HEK293T (cell line): ENCODE results near the gene NMBR.
"Not testable (repeated sequence)": the region's sequence is repeated elsewhere in the genome, so short reads cannot be mapped to it uniquely, and the experiment has no call there.

ENCODE experiments used
- CTCF ChIA-PET: fragments of 350-600 bp; formaldehyde crosslinking; extraction: SDS; loops from one replicate; lab custom pipeline; 2021; ENCODE audit warnings: antibody characterized with exemption, inconsistent platforms; lab: Yijun Ruan, JAX
- POLR2A ChIA-PET: fragments of 350-600 bp; formaldehyde crosslinking; extraction: SDS; loops from one replicate; lab custom pipeline; 2020; ENCODE audit warnings: antibody characterized with exemption, inconsistent platforms; lab: Yijun Ruan, JAX
- DNase-seq: peaks from one replicate; pipeline ENCODE4 v3.0.0; 2012; ENCODE audit warnings: mixed read lengths; ENCODE audit errors: extremely low spot score
- ARNT ChIP-seq: fragments of 450-650 bp; IDR thresholded peaks from 2 replicates; pipeline ENCODE4 v1.6.1; 2017; ENCODE audit warnings: mild to moderate bottlenecking
- BHLHE40 ChIP-seq: fragments of 450-650 bp; IDR thresholded peaks from 2 replicates; pipeline ENCODE4 v1.6.1; 2016; ENCODE audit warnings: mild to moderate bottlenecking, moderate library complexity, borderline replicate concordance
- CTBP1 ChIP-seq: fragments of 450-650 bp; IDR thresholded peaks from 2 replicates; pipeline ENCODE4 v1.6.1; 2016; ENCODE audit warnings: borderline replicate concordance
- ELF4 ChIP-seq: fragments of 450-650 bp; IDR thresholded peaks from 2 replicates; pipeline ENCODE4 v1.6.1; 2017; ENCODE audit warnings: antibody characterized with exemption
- FOXA1 ChIP-seq: fragments of 450-650 bp; IDR thresholded peaks from 2 replicates; pipeline ENCODE4 v1.6.1; 2016; ENCODE audit warnings: mild to moderate bottlenecking
- FOXK2 ChIP-seq: fragments of 450-650 bp; IDR thresholded peaks from 2 replicates; pipeline ENCODE4 v1.6.1; 2016; ENCODE audit warnings: mild to moderate bottlenecking
- FOXM1 ChIP-seq: fragments of 450-650 bp; IDR thresholded peaks from 2 replicates; pipeline ENCODE4 v1.6.1; 2017; ENCODE audit warnings: mild to moderate bottlenecking, borderline replicate concordance
- HDGF ChIP-seq: fragments of 450-650 bp; IDR thresholded peaks from 2 replicates; pipeline ENCODE4 v1.6.1; 2017; ENCODE audit warnings: antibody characterized with exemption, borderline replicate concordance
- L3MBTL2 ChIP-seq: fragments of 450-650 bp; conservative IDR thresholded peaks from 2 replicates; pipeline ENCODE4 v1.6.1; 2016; ENCODE audit warnings: mild to moderate bottlenecking
- LEF1 ChIP-seq: fragments of 450-650 bp; IDR thresholded peaks from 2 replicates; pipeline ENCODE4 v1.6.1; 2017; ENCODE audit warnings: mild to moderate bottlenecking, borderline replicate concordance
- NFRKB ChIP-seq: fragments of 450-650 bp; IDR thresholded peaks from 2 replicates; pipeline ENCODE4 v1.6.1; 2016; ENCODE audit warnings: mild to moderate bottlenecking, moderate library complexity
- SP1 ChIP-seq: fragments of 450-650 bp; IDR thresholded peaks from 2 replicates; pipeline ENCODE4 v1.6.1; 2017
- SUZ12 ChIP-seq: fragments of 450-650 bp; IDR thresholded peaks from 2 replicates; pipeline ENCODE4 v1.6.1; 2016; ENCODE audit warnings: mild to moderate bottlenecking
- TARDBP ChIP-seq: fragments of 450-650 bp; IDR thresholded peaks from 2 replicates; pipeline ENCODE4 v1.6.1; 2016
- ZNF384 ChIP-seq: fragments of 450-650 bp; IDR thresholded peaks from 2 replicates; pipeline ENCODE4 v1.6.1; 2016
- TF ChIP-seq, protein P1 (sequence below): fragments of 450-650 bp; IDR thresholded peaks from 2 replicates; pipeline ENCODE4 v1.6.1; 2016

The NMBR gene

DNA sequence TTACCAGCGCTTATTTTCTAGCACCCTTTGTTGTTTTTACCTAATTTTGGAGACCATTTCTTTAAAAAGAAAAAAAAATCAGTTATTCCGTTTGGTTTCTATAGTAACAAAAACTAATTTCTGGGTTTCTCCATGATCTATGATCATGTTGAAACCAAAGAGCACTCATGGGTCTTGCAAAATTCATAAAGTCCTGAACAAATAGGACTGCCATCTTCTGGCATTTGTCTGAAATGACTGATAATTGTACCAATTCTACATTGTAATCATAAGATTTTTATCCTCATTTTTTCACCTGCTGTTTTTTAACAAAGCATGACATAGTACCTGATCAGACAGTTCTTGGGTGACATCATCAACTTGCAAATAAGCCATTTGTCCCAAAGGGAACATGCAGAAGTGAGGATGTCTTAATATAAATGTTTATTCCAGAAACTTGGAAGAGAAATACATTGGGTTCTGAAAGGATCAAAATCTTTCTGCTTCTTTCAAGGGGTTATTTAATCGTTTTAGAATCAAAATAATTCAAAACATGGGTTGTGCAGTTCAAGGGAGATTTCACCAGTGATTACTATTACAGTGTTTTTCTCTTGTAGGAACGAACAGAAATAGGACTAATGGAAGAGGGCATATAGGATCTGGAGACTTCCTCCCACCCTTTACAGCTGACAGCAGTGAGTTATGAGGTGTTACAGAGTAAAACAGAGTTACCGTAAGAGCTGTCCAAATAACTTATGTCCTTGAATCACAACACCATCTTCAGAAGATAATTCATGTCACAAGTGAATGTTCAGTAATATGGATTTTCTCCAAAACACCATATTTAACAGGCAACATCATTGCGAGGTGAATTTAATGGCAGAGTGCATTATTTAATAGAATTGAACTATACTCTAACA is 101.3 kb downstream of the NMBR start:
- no peak for DNase-seq
- POLR2A ChIA-PET = no interaction called here
- CTCF ChIA-PET = no interaction called here
- TF ChIP-seq, protein P1, sequence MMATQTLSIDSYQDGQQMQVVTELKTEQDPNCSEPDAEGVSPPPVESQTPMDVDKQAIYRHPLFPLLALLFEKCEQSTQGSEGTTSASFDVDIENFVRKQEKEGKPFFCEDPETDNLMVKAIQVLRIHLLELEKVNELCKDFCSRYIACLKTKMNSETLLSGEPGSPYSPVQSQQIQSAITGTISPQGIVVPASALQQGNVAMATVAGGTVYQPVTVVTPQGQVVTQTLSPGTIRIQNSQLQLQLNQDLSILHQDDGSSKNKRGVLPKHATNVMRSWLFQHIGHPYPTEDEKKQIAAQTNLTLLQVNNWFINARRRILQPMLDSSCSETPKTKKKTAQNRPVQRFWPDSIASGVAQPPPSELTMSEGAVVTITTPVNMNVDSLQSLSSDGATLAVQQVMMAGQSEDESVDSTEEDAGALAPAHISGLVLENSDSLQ = no peak
- TF ChIP-seq NFRKB (no peak), ARNT (no peak), BHLHE40 (no peak), HDGF (no peak), SP1 (no peak), ELF4 (no peak), SUZ12 (no peak), CTBP1 (no peak), ZNF384 (no peak), FOXA1 (no peak), LEF1 (no peak), FOXK2 (no peak), TARDBP (no peak), FOXM1 (no peak)

DNA sequence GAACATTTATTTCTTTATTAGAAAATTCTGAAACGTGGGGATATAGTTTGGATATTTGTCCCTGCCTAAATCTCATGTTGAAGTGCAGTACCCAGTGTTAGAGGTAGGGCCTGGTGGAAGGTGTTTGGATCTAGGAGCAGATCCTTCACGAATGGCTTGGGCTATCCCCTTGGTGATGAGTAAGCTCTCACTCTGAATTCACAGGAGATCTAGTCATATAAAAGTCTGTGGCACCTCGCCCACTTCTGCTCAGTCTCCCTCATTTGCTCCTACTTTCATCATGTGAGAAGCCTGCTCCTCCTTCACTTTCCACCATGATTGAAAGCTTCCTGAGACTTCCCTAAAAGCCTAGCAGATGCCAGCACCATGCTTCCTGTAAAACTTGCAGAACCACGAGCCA is 111.0 kb downstream of the NMBR start:
- TF ChIP-seq, protein P1 = no peak
- TF ChIP-seq FOXA1 = no peak
- no peak for TF ChIP-seq BHLHE40
- TF ChIP-seq FOXM1 = no peak
- TF ChIP-seq ARNT = no peak
- CTCF ChIA-PET = no interaction called here
- no peak for DNase-seq
- POLR2A ChIA-PET = no interaction called here

DNA sequence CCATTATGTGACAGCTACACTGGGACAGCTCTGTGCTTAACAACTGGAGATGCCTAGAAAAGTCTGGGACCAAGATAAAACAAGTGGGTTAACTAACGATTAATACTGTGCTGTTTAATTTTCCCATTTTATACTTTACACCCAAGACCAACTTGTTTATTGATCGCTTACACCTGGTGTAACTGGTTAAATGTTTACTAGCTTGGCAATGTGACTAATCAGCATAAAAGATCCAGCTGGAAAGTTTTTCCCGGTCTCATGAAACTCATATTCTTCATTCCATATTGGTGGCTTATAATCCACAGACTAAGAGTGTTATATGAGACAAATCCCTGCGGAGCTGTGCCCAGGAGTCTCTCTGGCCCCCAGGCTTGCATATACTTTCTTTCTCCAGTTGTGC is 115.9 kb downstream of the NMBR start:
- no peak for DNase-seq
- POLR2A ChIA-PET = no interaction called here
- CTCF ChIA-PET = no interaction called here
- TF ChIP-seq SUZ12 (no peak), TARDBP (no peak), CTBP1 (no peak), HDGF (no peak), BHLHE40 (no peak), NFRKB (no peak), FOXK2 (no peak), FOXM1 (no peak), SP1 (no peak), ARNT (no peak), ELF4 (no peak), FOXA1 (no peak), ZNF384 (no peak), LEF1 (no peak), L3MBTL2 (no peak)
- TF ChIP-seq, protein P1 = no peak

DNA sequence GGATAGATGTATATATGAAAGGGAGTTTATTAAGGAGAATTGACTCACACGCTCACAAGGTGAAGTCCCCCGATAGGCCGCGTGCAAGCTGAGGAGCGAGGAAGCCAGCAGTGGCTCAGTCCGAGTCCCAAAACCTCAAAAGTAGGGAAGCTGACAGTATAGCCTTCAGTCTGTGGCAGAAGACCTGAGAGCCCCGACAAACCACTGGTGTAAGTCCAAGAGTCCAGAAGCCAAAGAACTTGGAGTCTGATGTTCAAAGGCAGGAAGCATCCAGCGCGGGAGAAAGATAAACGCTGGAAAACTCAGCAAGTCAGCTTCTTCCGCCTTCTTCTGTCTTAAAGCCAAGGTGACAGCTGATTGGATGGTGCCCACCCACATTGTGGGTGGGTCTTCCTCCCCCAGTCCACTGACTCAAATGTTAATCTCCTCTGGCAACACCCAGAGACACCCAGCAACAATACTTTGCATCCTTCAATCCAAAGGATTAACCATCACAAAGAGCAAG is 116.8 kb downstream of the NMBR start:
- POLR2A ChIA-PET = no interaction called here
- CTCF ChIA-PET = no interaction called here
- no peak for DNase-seq
- TF ChIP-seq SUZ12 = no peak
- no peak for TF ChIP-seq LEF1
- TF ChIP-seq L3MBTL2 = no peak
- TF ChIP-seq FOXK2 = no peak
- no peak for TF ChIP-seq CTBP1
- no peak for TF ChIP-seq NFRKB

DNA sequence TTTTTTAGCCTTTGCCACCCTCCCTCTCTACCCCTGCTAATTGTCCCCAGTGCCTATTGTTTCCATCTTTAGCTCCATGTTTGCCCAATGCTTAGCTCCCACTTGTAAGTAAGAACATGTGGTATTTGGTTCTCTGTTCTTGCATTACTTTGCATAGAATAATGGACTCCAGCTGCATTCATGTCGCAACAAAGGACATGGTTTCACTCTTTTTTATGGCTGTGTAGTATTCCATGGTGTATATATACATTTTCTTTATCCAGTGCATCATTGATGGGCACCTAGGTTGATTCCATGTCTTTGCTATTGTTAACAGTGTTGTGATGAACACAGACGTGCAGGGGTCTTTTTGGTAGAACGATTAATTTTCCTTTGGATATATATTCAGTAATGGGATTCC is 118.4 kb downstream of the NMBR start:
- ChIA-PET POLR2A (no interaction called here), CTCF (interaction anchor here (0.6 to 0.7 kb wide), 2 partner anchors 10 to 1853 kb away, joined by 3 read pairs; no protein-coding TSS in a partner anchor)
- TF ChIP-seq SUZ12 (no peak), CTBP1 (no peak), ARNT (no peak), FOXK2 (no peak)
- DNase-seq = no peak

DNA sequence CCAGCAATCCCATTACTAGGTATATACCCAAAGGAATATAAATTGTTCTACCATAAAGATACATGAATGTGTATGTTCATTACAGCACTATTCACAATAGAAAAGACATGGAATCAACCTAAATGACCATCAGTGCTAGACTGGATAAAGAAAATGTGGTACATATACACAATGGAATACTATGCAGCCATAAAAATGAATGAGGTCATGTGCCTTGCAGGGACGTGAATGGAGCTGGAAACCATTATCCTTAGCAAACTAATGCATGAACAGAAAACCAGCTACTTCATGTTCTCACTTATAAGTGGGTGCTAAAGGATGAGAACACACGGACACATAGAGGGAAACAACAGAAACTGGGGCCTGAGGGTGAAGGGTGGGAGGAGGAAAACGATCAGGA is 119.1 kb downstream of the NMBR start:
- POLR2A ChIA-PET, DNase-seq: not testable (repeated sequence)
- CTCF ChIA-PET = interaction anchor here (0.6 kb wide), 1 partner anchor 11 kb away, joined by 3 read pairs; no protein-coding TSS in a partner anchor

DNA sequence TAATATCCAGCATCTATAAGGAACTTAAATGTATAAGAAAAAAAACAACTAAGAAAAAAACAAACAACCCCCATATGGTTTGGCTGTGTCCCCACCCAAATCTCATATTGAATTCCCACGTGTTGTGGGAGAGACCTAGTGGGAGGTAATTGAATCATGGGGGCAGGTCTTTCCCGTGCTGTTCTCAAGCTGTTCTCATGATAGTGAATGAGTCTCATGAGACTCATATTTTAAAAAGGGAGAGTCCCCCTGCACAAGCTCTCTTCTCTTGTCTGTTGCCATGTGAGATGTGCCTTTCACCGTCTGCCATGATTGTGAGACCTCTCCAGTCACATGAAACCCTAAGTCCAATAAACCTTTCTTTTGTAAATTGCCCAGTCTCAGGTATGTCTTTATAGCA is 119.8 kb downstream of the NMBR start:
- no peak for DNase-seq
- ChIA-PET POLR2A (no interaction called here), CTCF (interaction anchor here (1.2 kb wide), 1 partner anchor 67 kb away, joined by 4 read pairs; no protein-coding TSS in a partner anchor)
- TF ChIP-seq ARNT (no peak), SUZ12 (no peak), TARDBP (no peak), ELF4 (no peak), LEF1 (no peak), NFRKB (no peak), FOXK2 (no peak), CTBP1 (no peak), L3MBTL2 (no peak), SP1 (no peak), FOXM1 (no peak), HDGF (no peak), BHLHE40 (no peak), FOXA1 (no peak), ZNF384 (no peak)
- TF ChIP-seq, protein P1 = no peak
